HS-5 (cell line): ENCODE results near the gene JSRP1.

Experiments
- DNase-seq: peaks from one replicate; pipeline ENCODE4 v3.0.0-alpha.2; 2012; ENCODE audit warnings: low read depth

The JSRP1 gene

GRCh38 chr19:2255982-2256685, at the start of gene JSRP1:
Gene JSRP1, minus strand, starts transcription at chr19:2256417. Its CDS starts 1,103 bp downstream, at chr19:2255314.
- DNase-seq, result no peak

GRCh38 chr19:2305452-2306280, 49.4 kb upstream of the JSRP1 start:
- DNase-seq, result no peak

- DNase-seq, result no peak
Measured at GRCh38 chr19:2303211-2303798, 47.1 kb upstream of the JSRP1 start.

- no peak for DNase-seq
Measured at GRCh38 chr19:2302319-2303210, 46.3 kb upstream of the JSRP1 start.

- DNase-seq, result no peak
Measured at GRCh38 chr19:2300533-2300932, 44.3 kb upstream of the JSRP1 start.

GRCh38 chr19:2296141-2296540, 39.9 kb upstream of the JSRP1 start:
- no peak for DNase-seq

GRCh38 chr19:2294687-2295335, 38.6 kb upstream of the JSRP1 start:
- no peak for DNase-seq

- no peak for DNase-seq
Measured at GRCh38 chr19:2291185-2291751, 35.1 kb upstream of the JSRP1 start.

- no peak for DNase-seq
Measured at GRCh38 chr19:2290441-2291184, 34.4 kb upstream of the JSRP1 start.

GRCh38 chr19:2289714-2290435, 33.7 kb upstream of the JSRP1 start:
- no peak for DNase-seq

GRCh38 chr19:2288818-2289713, 32.8 kb upstream of the JSRP1 start:
- DNase-seq, result no peak

GRCh38 chr19:2288338-2288817, 32.2 kb upstream of the JSRP1 start:
- DNase-seq, result no peak

GRCh38 chr19:2287585-2288337, 31.5 kb upstream of the JSRP1 start:
- DNase-seq, result no peak

GRCh38 chr19:2286402-2287140, 30.4 kb upstream of the JSRP1 start:
- DNase-seq, result no peak

GRCh38 chr19:2283835-2284507, 27.8 kb upstream of the JSRP1 start:
- no peak for DNase-seq

GRCh38 chr19:2282862-2283237, 26.6 kb upstream of the JSRP1 start:
- no peak for DNase-seq
